NT2/D1 (cell line): ENCODE data around the gene PLCB3.

Experiments
- YY1 ChIP-seq: IDR thresholded peaks from 2 replicates; pipeline ENCODE4 v1.6.1; 2011; ENCODE audit not compliant: insufficient read length, insufficient read depth
- ZNF274 ChIP-seq: IDR thresholded peaks from 2 replicates; pipeline ENCODE4 v1.6.1; 2011; ENCODE audit warnings: mild to moderate bottlenecking, low read depth, low read length

DNA sequence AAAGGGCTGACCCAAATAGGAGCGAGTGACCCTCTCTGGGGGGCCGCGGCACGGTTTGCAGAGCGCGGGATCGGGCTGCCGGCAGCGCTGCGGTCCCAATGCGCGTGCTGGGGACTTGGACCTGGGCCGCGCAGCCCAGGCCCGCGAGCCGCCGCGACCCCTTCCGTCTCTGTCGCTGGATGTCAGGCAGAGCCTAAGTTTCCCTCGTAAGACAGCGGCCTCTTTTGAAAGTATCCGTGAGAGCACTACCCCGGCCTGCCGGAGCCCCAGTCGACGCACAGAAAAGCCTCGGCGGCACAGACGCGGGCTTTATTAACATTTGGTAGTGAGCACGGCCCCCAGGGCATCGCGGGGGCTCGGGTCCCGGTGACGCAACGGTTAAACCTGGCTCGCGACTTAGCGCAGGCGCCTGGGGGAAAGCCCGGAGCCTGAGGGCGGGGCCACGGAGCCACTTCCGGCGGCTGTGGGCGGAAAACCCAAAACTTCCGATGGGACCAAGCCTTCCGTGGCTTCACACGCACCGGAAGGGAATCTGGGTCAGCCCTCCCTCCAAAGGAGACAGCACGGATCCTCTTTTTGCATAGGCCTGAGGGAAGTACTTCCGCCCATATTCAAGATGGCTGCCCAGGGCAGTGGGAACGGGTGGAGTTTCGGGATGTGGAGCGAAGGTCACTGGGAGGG is 18.4 kb downstream of the PLCB3 start:
- TF ChIP-seq YY1 (peak; percentile 99), ZNF274 (no peak)
